SU-DHL-6 (cell line): ENCODE results near the gene TPP1.

Experiments used
- H2AFZ ChIP-seq: fragments of 200-600 bp; sonication (generic); 2 replicates; pipeline ENCODE4 v1.6.1; 2014; ENCODE audit warnings: low read depth, mild to moderate bottlenecking, moderate library complexity, mixed read lengths, antibody characterized with exemption, low read length; ENCODE audit not compliant: severe bottlenecking
- H3F3A ChIP-seq: fragments of 200-600 bp; shearing (Covaris generic); 2 replicates; pipeline ENCODE4 v1.6.0; 2016; ENCODE audit warnings: antibody characterized with exemption, mild to moderate bottlenecking; ENCODE audit not compliant: insufficient read depth
- H3K27ac ChIP-seq: fragments of 200-600 bp; sonication (generic); 2 replicates; pipeline ENCODE4 v1.5.1; 2016; ENCODE audit warnings: low read depth, mild to moderate bottlenecking, low read length, moderate library complexity, mixed read lengths
- H3K27me3 ChIP-seq: fragments of 200-600 bp; sonication (generic), shearing (Covaris generic); 2 replicates; pipeline ENCODE4 v1.6.0; 2014; ENCODE audit warnings: mild to moderate bottlenecking, low read length
- H3K36me3 ChIP-seq: fragments of 200-600 bp; sonication (generic); 2 replicates; pipeline ENCODE4 v1.6.1; 2014; ENCODE audit warnings: mild to moderate bottlenecking, low read length, mixed read lengths
- H3K4me2 ChIP-seq: fragments of 300-600, 200-600 bp; shearing (Covaris generic), sonication (generic); 2 replicates; pipeline ENCODE4 v1.6.0; 2014; ENCODE audit warnings: low read length, low read depth, mild to moderate bottlenecking; ENCODE audit not compliant: poor library complexity, severe bottlenecking
- H3K4me3 ChIP-seq: fragments of 200-600 bp; sonication (generic); 2 replicates; pipeline ENCODE4 v1.5.1; 2014; ENCODE audit warnings: antibody characterized with exemption, low read length, mild to moderate bottlenecking, mixed read lengths; ENCODE audit not compliant: insufficient read depth, poor library complexity, severe bottlenecking
- H3K79me2 ChIP-seq: fragments of 200-600 bp; sonication (generic); 2 replicates; pipeline ENCODE4 v1.6.1; 2014; ENCODE audit warnings: mild to moderate bottlenecking, low read length, moderate library complexity; ENCODE audit not compliant: insufficient read depth
- H3K9ac ChIP-seq: fragments of 200-600 bp; sonication (generic); 2 replicates; pipeline ENCODE4 v1.7.0; 2014; ENCODE audit warnings: mild to moderate bottlenecking, low read length
- H3K9me2 ChIP-seq: fragments of 200-600 bp; sonication (generic); replicated peaks from 2 replicates; pipeline ENCODE4 v1.6.1; 2014; ENCODE audit warnings: low read length; ENCODE audit not compliant: insufficient read depth
- H3K9me3 ChIP-seq: fragments of 200-600 bp; sonication (generic); 2 replicates; pipeline ENCODE4 v1.6.1; 2014; ENCODE audit warnings: low read length, mixed read lengths; ENCODE audit not compliant: insufficient read depth
- H4K20me1 ChIP-seq: fragments of 200-600 bp; sonication (generic); 2 replicates; pipeline ENCODE4 v1.6.1; 2014; ENCODE audit warnings: low read depth, mild to moderate bottlenecking, antibody characterized with exemption, low read length, moderate library complexity, mixed read lengths
- CTCF ChIP-seq: fragments of 200-600 bp; sonication (generic); IDR thresholded peaks from one replicate; pipeline ENCODE4 v1.5.1; 2017; ENCODE audit warnings: antibody characterized with exemption, mild to moderate bottlenecking, low read length, moderate library complexity; ENCODE audit not compliant: insufficient read depth, poor library complexity, severe bottlenecking
- EZH2phosphoT487 ChIP-seq: fragments of 200-600 bp; sonication (generic), shearing (Covaris generic); conservative IDR thresholded peaks from 2 replicates; pipeline ENCODE4 v1.6.1; 2018; ENCODE audit warnings: mild to moderate bottlenecking, antibody characterized with exemption, low read length, moderate library complexity, mixed read lengths

TPP1 gene

DNA sequence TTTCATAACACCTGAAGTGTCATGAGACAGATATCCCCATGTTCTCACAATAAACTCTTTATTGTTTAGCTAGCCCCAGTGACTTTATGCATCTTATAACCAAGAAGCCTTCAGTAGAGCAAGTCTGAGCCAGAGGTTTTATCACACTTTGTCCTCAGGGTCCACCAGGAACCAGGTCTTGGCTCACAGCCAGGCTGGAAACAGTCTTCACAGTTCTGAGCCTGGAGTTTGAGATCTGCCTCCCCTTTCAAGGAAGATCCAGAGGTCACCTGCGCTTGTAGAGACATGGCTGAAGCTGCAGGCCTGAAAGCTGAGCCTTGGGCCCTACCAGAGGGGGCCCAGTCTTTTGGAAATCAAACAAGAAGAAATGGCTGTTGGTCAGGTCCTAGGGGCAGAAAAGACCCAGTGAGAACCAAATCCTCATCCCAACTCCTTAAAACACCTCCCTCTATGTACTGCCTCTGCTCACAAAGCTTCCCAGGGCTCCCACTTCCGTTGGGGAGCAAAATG, 19.3 kb downstream of the TPP1 start:
- Histone ChIP-seq H3K27ac (no peak overlapping the region), H3K36me3 (peaks cover 14% of the 10 kb centered on the region; the same call in 1 of the 2 replicates), H4K20me1 (no peaks in the 10 kb centered on the region; the same call in 1 of the 2 replicates), H2AFZ (no peak overlapping the region), H3F3A (0 out of 2 replicates have a peak, but pooled peaks cover 5% of the 10 kb centered on the region), H3K79me2 (peaks cover 59% of the 10 kb centered on the region), H3K9me2 (no peaks in the 10 kb centered on the region), H3K27me3 (no peaks in the 10 kb centered on the region), H3K4me2 (no peak overlapping the region), H3K9ac (no peak overlapping the region), H3K4me3 (no peak overlapping the region), H3K9me3 (no peaks in the 10 kb centered on the region)
- TF ChIP-seq CTCF, result no peak
- TF ChIP-seq EZH2phosphoT487, result no peak

- H3F3A ChIP-seq, result 0 out of 2 replicates have a peak, but pooled peaks cover 2% of the 10 kb centered on the region
- peaks cover 54% of the 10 kb centered on the region for H3K79me2 ChIP-seq
- no peaks in the 10 kb centered on the region for H3K9me3 ChIP-seq
- H2AFZ ChIP-seq, result no peak overlapping the region
- H3K4me3 ChIP-seq, result no peak overlapping the region
- H3K27me3 ChIP-seq, result no peaks in the 10 kb centered on the region
- H3K4me2 ChIP-seq, result no peak overlapping the region
- H3K9ac ChIP-seq, result no peak overlapping the region
- H3K27ac ChIP-seq, result no peak overlapping the region
- TF ChIP-seq EZH2phosphoT487, result no peak
- TF ChIP-seq CTCF, result no peak
- H3K36me3 ChIP-seq, result peaks cover 14% of the 10 kb centered on the region; the same call in 1 of the 2 replicates
- no peaks in the 10 kb centered on the region; the same call in 1 of the 2 replicates for H4K20me1 ChIP-seq
- H3K9me2 ChIP-seq, result no peaks in the 10 kb centered on the region
Measured at GRCh38 chr11:6599449-6599848, 19.8 kb downstream of the TPP1 start.

GRCh38 chr11:6598555-6598954, 20.7 kb downstream of the TPP1 start:
- Histone ChIP-seq H3K9me3 (no peaks in the 10 kb centered on the region), H3K9me2 (no peaks in the 10 kb centered on the region), H3K79me2 (peaks cover 45% of the 10 kb centered on the region), H3K27ac (no peak overlapping the region), H3K4me3 (no peak overlapping the region), H4K20me1 (no peaks in the 10 kb centered on the region; the same call in 1 of the 2 replicates), H3K27me3 (no peaks in the 10 kb centered on the region), H2AFZ (no peak overlapping the region), H3K9ac (no peak overlapping the region), H3K36me3 (peaks cover 14% of the 10 kb centered on the region; the same call in 1 of the 2 replicates), H3K4me2 (no peak overlapping the region), H3F3A (no peaks in the 10 kb centered on the region)
- no peak for TF ChIP-seq CTCF
- no peak for TF ChIP-seq EZH2phosphoT487
